Thyroid gland (tissue), 4 donors: ENCODE measurements around the gene HPCAL1. TPM values are rescaled to one million over a fixed set of nuclear protein-coding genes. Genes with fewer than 3 reads are reported as not detected.

Source experiments
- DNase-seq, 2 donors: peaks; one replicate each; pipeline ENCODE4 v3.0.0-alpha.2; 2019
- H3K27ac ChIP-seq, 3 donors: fragments of 200-600 bp; sonication (generic); 1 replicate in 2 of 3; 2 replicates in 1 of 3; pipeline ENCODE4 v1.5.1; 2016 to 2019; ENCODE audit warnings: mild to moderate bottlenecking in 1 of 3, moderate library complexity in 1 of 3
- H3K27me3 ChIP-seq: fragments of 200-600 bp; sonication (generic); one replicate; pipeline ENCODE4 v1.5.1; 2019
- H3K36me3 ChIP-seq, 2 donors: fragments of 200-600 bp; sonication (generic); one replicate each; pipeline ENCODE4 v1.5.1; 2016 to 2019
- H3K4me1 ChIP-seq, 2 donors: fragments of 200-600 bp; sonication (generic); one replicate each; pipeline ENCODE4 v1.5.1; 2017 to 2019
- H3K4me3 ChIP-seq, 3 donors: fragments of 200-600 bp; sonication (generic); replicated peaks in 1 of 3; 1 replicate in 2 of 3; 2 replicates in 1 of 3; pipeline ENCODE4 v1.5.1; 2016; ENCODE audit warnings: mild to moderate bottlenecking in 1 of 3
- H3K9me3 ChIP-seq: fragments of 200-600 bp; sonication (generic); one replicate; pipeline ENCODE4 v1.5.1; 2017
- CTCF ChIP-seq, 6 experiments: fragments of 200-600 bp in 3 of 6; fragments of 450-650 bp in 3 of 6; sonication (generic) in 3 of 6; IDR thresholded peaks; one replicate each; pipeline ENCODE4 v1.5.1; 2016 to 2019; ENCODE audit warnings: antibody characterized with exemption in 6 of 6, mild to moderate bottlenecking in 2 of 6, inconsistent platforms in 1 of 6, moderate library complexity in 1 of 6
- POLR2A ChIP-seq, 2 donors: fragments of 450-650 bp; IDR thresholded peaks; one replicate each; pipeline ENCODE4 v1.6.1; 2017; ENCODE audit warnings: antibody characterized with exemption in 2 of 2, mild to moderate bottlenecking in 2 of 2, moderate library complexity in 1 of 2
- WGBS, 2 donors: methylation state at CpG; one replicate each; pipeline ENCODE4 v1.1.5; 2017; 5-methylcytosine and 5-hydroxymethylcytosine counted together
- intact Hi-C: fragments of 100-400 bp; cut with DNase I; formaldehyde crosslinking; loops from one replicate; pipeline ENCODE4 v1.15.1; 2023
- total RNA-seq, 4 donors: library from RNA; depleted of rRNA; stranded (reverse); fragments of >200 nt; gene quantifications; one replicate each; pipeline ENCODE4 v1.2.3, GENCODE V29; 2016

Gene HPCAL1
- total RNA-seq, 4 donors from 2014 or later: 39.9 to 84.2 (median 64.8) TPM

- Histone ChIP-seq H3K36me3 (no peaks in the 10 kb centered on the region), H3K27me3 (no peaks in the 10 kb centered on the region), H3K9me3 (no peaks in the 10 kb centered on the region), H3K4me3 (no peak overlapping the region), H3K4me1 (peaks cover 24 to 38% of the 10 kb centered on the region in 2 donors), H3K27ac (peak overlapping the region in 1 of 3 donors; percentile 72)
- DNase-seq: peak; percentile 76 to 82
- WGBS, 2 donors: 51 to 82% methylated on average over 4 to 5 of the region's 6 CpGs
- TF ChIP-seq CTCF (IDR thresholded peaks at IDR 0.05) (no peak), POLR2A (IDR thresholded peaks at IDR 0.05) (no peak)
- intact Hi-C loops: no loop called here
These were observed 68.2 kb downstream of the HPCAL1 start for GRCh38 chr2:10370895-10371294.

GRCh38 chr2:10371441-10372196 is 68.9 kb downstream of the HPCAL1 start:
- 87 to 90% methylated on average over 15 of the region's 15 CpGs for WGBS, 2 donors
- Histone ChIP-seq H3K9me3 (no peaks in the 10 kb centered on the region), H3K4me1 (peaks cover 24 to 38% of the 10 kb centered on the region in 2 donors), H3K27me3 (no peaks in the 10 kb centered on the region), H3K27ac (no peak overlapping the region), H3K36me3 (no peaks in the 10 kb centered on the region), H3K4me3 (no peak overlapping the region)
- intact Hi-C loops: no loop called here
- DNase-seq: no peak
- no peak for TF ChIP-seq POLR2A (IDR thresholded peaks at IDR 0.05)
- TF ChIP-seq CTCF (IDR thresholded peaks at IDR 0.05): no peak

DNA sequence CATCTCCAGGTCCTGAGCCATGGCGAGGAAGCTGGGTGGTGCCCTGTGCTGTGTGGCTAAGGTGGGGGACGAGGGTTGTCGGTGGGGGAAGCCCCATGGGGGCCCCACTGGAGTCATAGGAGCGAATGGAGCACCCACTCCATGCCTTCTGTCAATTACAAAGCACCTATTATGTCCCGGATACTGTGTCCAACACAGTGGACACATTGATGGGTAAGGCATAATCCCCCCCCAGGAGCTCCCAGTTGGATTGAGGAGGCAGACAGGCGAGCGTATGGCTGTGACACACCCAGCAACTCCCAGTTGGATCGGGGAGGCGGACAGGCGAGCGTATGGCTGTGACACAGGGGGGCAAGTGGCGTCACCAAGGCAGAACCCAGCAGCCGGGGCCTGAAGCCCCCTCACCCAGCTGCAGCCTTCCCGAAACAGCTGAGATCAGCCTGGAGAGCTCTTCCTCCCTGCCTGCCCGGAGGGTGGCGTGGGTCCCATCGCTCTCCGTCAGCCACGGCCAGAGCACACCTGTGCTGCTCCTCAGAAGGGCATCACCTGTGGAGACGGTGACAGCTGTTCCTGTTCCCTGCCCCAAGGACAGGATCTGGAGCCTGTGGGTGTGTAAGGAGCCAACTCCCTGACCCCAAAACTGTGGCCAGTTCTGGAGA is 69.6 kb downstream of the HPCAL1 start:
- H3K27ac ChIP-seq: no peak overlapping the region
- intact Hi-C loops: no loop called here
- H3K27me3 ChIP-seq: no peaks in the 10 kb centered on the region
- no peak overlapping the region for H3K4me3 ChIP-seq
- TF ChIP-seq POLR2A (IDR thresholded peaks at IDR 0.05): no peak
- no peak for TF ChIP-seq CTCF (IDR thresholded peaks at IDR 0.05)
- H3K9me3 ChIP-seq: no peaks in the 10 kb centered on the region
- WGBS, 2 donors: 94 to 97% methylated on average over 5 to 12 of the region's 20 CpGs
- no peaks in the 10 kb centered on the region for H3K36me3 ChIP-seq
- H3K4me1 ChIP-seq: peaks cover 24 to 38% of the 10 kb centered on the region in 2 donors
- DNase-seq: no peak

- TF ChIP-seq POLR2A (IDR thresholded peaks at IDR 0.05) (no peak), CTCF (IDR thresholded peaks at IDR 0.05) (no peak)
- Histone ChIP-seq H3K4me1 (peaks cover 24 to 38% of the 10 kb centered on the region in 2 donors), H3K4me3 (no peak overlapping the region), H3K36me3 (no peaks in the 10 kb centered on the region), H3K27ac (no peak overlapping the region), H3K27me3 (no peaks in the 10 kb centered on the region), H3K9me3 (no peaks in the 10 kb centered on the region)
- 87 to 91% methylated on average over 7 of the region's 7 CpGs for WGBS, 2 donors
- intact Hi-C loops: no loop called here
- DNase-seq: no peak
These were observed 70.1 kb downstream of the HPCAL1 start for GRCh38 chr2:10372862-10373240.

GRCh38 chr2:10373931-10374330 is 71.2 kb downstream of the HPCAL1 start:
- Histone ChIP-seq H3K4me3 (no peak overlapping the region), H3K27ac (no peak overlapping the region), H3K36me3 (no peaks in the 10 kb centered on the region), H3K27me3 (no peaks in the 10 kb centered on the region), H3K9me3 (no peaks in the 10 kb centered on the region), H3K4me1 (peaks cover 22 to 32% of the 10 kb centered on the region in 2 donors)
- 44 to 56% methylated on average over 8 to 10 of the region's 10 CpGs for WGBS, 2 donors
- DNase-seq: peak; percentile 49 to 60
- TF ChIP-seq CTCF (IDR thresholded peaks at IDR 0.05): no peak
- TF ChIP-seq POLR2A (IDR thresholded peaks at IDR 0.05): no peak
- intact Hi-C loops: no loop called here
